ENCODE measurements around the gene SRSF2. TPM values are rescaled to one million over a fixed set of nuclear protein-coding genes. Genes with fewer than 3 reads are reported as not detected.

The SRSF2 gene
- total and polyA plus RNA-seq, 9 of the 15 experiments (the other 6 are each of a cell fraction or from before 2014, with no cell fraction given) = 161 to 583 (median 393) TPM

GRCh38 chr17:76696763-76697701 lies 40.1 kb downstream of the SRSF2 start:
- Histone ChIP-seq H3K9ac (ENCODE audit: insufficient read depth in 1 of 2, low read depth in 2 of 2, low read length in 2 of 2) (peak overlapping the region in 1 of 2 experiments; percentile 85; a peak in 1 of 4 replicates), H3K9me1 (ENCODE audit: control insufficient read depth, insufficient read depth, low read length) (no peaks in the 10 kb centered on the region), H3K27ac (ENCODE audit: extremely low read depth, low read depth, low read length) (no peak overlapping the region), H3K27me3 (ENCODE audit: control insufficient read depth in 2 of 2, insufficient read depth in 2 of 2, low read length in 2 of 2) (no peaks in the 10 kb centered on the region), H3K9me3 (replicated peaks; ENCODE audit: control insufficient read depth, insufficient read depth, low read depth, low read length) (no peaks in the 10 kb centered on the region), H3K4me2 (ENCODE audit: insufficient read depth, low read length) (peak overlapping the region; percentile 69), H3K79me2 (ENCODE audit: control insufficient read depth, insufficient read depth, low read length) (no peaks in the 10 kb centered on the region), H4K20me1 (replicated peaks; ENCODE audit: control insufficient read depth, insufficient read depth, low read length) (0 out of 2 replicates have a peak, but pooled peaks cover 3% of the 10 kb centered on the region), H3K36me3 (ENCODE audit: control insufficient read depth, insufficient read depth, low read length) (no peaks in the 10 kb centered on the region), H3K4me3 (no peak overlapping the region), H3K4me1 (replicated peaks in 1 of 2; ENCODE audit: control insufficient read depth in 2 of 2, insufficient read depth in 2 of 2, low read length in 2 of 2) (peaks cover 15 to 36% of the 10 kb centered on the region in 2 experiments), H2AFZ (ENCODE audit: low read depth, low read length) (0 out of 2 replicates have a peak overlapping the region, but pooled peaks have one; percentile 28)
- POLR2A ChIA-PET = interaction anchor here (0.6 to 2.8 kb wide), 8 partner anchors 10 to 204 kb away, joined by 3 to 19 read pairs (median 4); no protein-coding TSS in a partner anchor
- BruUV-seq (replicated peaks) = no TSS peak
- intact Hi-C loops (cut with micrococcal nuclease) = no loop called here
- CTCF ChIA-PET (ENCODE audit: low intra/inter-chr PET ratio) = no interaction called here
- ATAC-seq (peak; percentile 26), DNase-seq (ENCODE audit: extremely low read depth in 1 of 4, low spot score in 3 of 4) (no peak), FAIRE-seq (peak; percentile 67)
- in situ Hi-C loops (cut with MboI) = no loop called here
- TF ChIP-seq FIP1L1 (IDR thresholded peaks at IDR 0.05; ENCODE audit: low read depth, low read length, poor library complexity, severe bottlenecking) (no peak), ZNF175 (CRISPR knock-in tag; IDR thresholded peaks at IDR 0.05; ENCODE audit: low read depth) (0 out of 2 replicates have a peak, but pooled peaks have one; percentile 25)
- 61% methylated on average over 22 of the region's 25 CpGs for WGBS (ENCODE audit: insufficient coverage, low coverage, missing lambda C conversion rate)

Data from K562 (cell line).